ENCODE data around the gene DNLZ. TPM values are rescaled to one million over a fixed set of nuclear protein-coding genes. Genes with fewer than 3 reads are reported as not detected.
A peak's percentile ranks its signal among the peaks of the same experiment; 100 is the strongest.

DNLZ gene
- total and polyA plus RNA-seq, 9 of the 15 experiments (the other 6 are each of a cell fraction or from before 2014, with no cell fraction given), result 0.17 to 44.6 (median 3.4) TPM

GRCh38 chr9:136400038-136400834 lies 36.7 kb upstream of the DNLZ start, which contains the start of gene SNAPC4 (continued):
- no peak for TF ChIP-seq CLOCK (CRISPR knock-in tag; IDR thresholded peaks at IDR 0.05; ENCODE audit: borderline replicate concordance)
- TF ChIP-seq ZBTB33 (CRISPR knock-in tag; IDR thresholded peaks at IDR 0.05), result no peak; the same call in 1 of the 2 replicates
- TF ChIP-seq ARID3A (IDR thresholded peaks at IDR 0.05; ENCODE audit: borderline replicate concordance, low read depth, low read length), result no peak
- no peak for TF ChIP-seq ZNF239 (CRISPR knock-in tag; IDR thresholded peaks at IDR 0.05)
- TF ChIP-seq MAFF (IDR thresholded peaks at IDR 0.05; ENCODE audit: low read length), result no peak
- TF ChIP-seq ZNF609 (CRISPR knock-in tag; IDR thresholded peaks at IDR 0.05; ENCODE audit: borderline replicate concordance), result 0 out of 2 replicates have a peak, but pooled peaks have one; percentile 26
- peak; percentile 93 for TF ChIP-seq RBBP5 (IDR thresholded peaks at IDR 0.05; ENCODE audit: borderline replicate concordance, insufficient read depth, low read length, poor library complexity, severe bottlenecking)
- peak; percentile 87; the same call in 1 of the 2 replicates for TF ChIP-seq PHF8 (IDR thresholded peaks at IDR 0.05; ENCODE audit: borderline replicate concordance, low read length)
- no peak for TF ChIP-seq THRB (CRISPR knock-in tag; conservative IDR thresholded peaks at IDR 0.05)
- TF ChIP-seq TGIF2 (CRISPR knock-in tag; IDR thresholded peaks at IDR 0.05), result no peak
- peak; percentile 39; the same call in 1 of the 2 replicates for TF ChIP-seq ZNF766 (CRISPR knock-in tag; conservative IDR thresholded peaks at IDR 0.05)
- no peak for TF ChIP-seq ESRRB (CRISPR knock-in tag; IDR thresholded peaks at IDR 0.05; ENCODE audit: borderline replicate concordance)

Measured in K562 (cell line).